Ramos (cell line): ENCODE measurements around the gene RNPS1.

Experiments used
- in situ Hi-C: fragments of 300-500 bp; cut with MboI; formaldehyde crosslinking; loops from one replicate; pipeline ENCODE4 v1.14.3; 2022; ENCODE audit warnings: low sequenced_read_pairs; ENCODE audit not compliant: unreplicated experiment

RNPS1 gene

GRCh38 chr16:2216330-2216729 is 51.6 kb downstream of the RNPS1 start:
- in situ Hi-C loops: no loop called here

GRCh38 chr16:2214719-2214968 is 53.3 kb downstream of the RNPS1 start, which contains the start of gene PGP:
TSS of gene PGP (minus strand) at chr16:2214840. CDS start at chr16:2214777, 63 bp downstream.
- in situ Hi-C loops: no loop called here

DNA sequence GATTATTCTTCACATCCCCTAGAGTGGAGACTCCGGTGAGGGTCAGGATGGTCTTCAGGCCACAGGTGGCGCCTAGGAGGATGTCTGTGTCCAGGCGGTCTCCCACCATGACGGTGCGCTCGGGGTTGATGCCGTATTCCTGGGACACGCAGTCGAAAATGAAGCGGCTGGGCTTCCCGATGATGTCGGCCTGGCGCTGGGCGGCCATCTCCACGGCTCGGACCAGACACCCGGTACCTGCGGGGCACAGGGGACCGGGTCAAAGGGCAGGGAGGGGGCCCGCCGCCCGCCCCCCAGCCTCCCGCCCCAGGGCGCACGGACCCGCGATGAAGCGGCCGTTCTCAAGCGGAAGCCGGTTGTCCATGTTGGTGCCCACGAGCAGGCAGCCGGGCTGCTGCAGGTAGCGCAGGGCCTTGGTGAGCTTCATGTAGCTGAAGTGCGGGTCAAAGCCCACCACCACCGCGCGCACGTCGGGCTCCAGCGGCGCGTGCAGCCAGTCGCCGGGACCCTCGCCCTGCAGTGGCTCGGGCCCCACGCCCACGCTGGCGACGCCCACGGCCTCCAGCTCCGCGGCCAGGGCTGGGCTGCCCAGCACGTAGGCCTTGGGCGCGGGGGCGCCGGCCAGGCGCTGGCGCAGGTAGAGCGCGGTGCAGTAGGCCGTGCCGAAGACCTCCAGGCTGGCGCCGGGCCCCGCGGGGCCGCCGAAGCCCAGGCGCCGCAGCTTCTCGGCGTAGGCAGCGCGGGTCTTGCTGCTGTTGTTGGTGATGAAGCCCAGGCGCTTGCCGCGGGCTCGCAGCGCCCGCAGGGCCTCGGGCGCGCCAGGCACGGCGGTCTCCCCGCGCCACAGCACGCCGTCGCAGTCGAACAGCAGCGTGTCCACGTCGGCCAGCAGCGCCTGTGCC is 53.9 kb downstream of the RNPS1 start:
- in situ Hi-C loops: no loop called here

GRCh38 chr16:2212362-2213324 is 55.3 kb downstream of the RNPS1 start:
- in situ Hi-C loops: no loop called here

GRCh38 chr16:2211923-2212347 is 56.0 kb downstream of the RNPS1 start:
- in situ Hi-C loops: no loop called here

DNA sequence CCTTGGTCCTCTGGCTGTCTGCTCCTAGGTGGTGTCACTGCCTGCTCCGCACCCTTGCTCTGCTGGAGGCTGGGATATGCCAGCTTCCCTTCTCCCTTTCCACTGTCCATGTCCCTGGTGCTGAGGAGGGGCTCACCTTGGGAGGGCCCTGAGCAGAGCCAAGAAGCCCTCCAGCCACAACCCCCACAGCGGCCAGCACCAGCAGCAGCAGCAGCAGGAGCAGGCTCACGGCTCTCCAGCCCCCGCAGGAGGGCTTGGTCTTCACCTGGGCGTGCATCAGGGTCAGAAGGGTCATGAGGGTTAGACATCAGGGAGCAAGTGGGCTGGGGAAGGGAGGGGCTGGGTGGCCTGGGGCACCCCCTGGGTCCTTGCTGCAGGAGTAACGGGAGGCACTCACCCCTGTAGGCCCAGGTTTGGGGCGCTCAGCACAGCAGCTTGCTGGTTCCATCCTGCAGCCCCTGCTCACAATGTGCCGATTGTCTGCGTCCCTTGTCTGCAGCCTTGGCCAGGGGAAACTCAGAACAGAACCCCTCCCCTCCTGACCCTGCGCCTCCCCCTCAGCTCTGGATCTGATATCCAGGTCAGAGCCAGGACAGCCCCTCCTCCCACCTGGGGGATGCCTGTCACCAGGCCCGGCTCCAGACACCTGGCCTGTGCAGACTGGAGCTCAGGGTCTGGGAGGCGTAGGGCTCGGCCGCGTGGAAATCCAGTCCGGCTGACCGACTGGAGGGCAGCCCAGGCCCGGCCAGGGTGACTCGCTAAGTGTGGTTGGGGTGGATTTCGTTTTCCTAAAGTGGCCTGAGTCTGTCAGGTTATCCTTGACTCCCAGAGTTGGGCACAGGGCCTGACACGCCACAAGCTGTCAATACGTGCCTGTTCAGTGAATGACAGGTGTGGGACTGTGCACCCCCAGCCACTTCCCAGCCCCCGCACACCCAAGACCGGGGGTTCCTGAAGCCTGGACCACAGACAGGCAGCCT is 57.2 kb downstream of the RNPS1 start, which contains the start of gene BRICD5:
Gene BRICD5 (minus strand): TSS at position 478 of the 980 bp plus-strand sequence. CDS start 30 bp downstream, at position 448.
- in situ Hi-C loops: no loop called here

GRCh38 chr16:2210009-2210332 is 58.0 kb downstream of the RNPS1 start:
- in situ Hi-C loops: no loop called here

DNA sequence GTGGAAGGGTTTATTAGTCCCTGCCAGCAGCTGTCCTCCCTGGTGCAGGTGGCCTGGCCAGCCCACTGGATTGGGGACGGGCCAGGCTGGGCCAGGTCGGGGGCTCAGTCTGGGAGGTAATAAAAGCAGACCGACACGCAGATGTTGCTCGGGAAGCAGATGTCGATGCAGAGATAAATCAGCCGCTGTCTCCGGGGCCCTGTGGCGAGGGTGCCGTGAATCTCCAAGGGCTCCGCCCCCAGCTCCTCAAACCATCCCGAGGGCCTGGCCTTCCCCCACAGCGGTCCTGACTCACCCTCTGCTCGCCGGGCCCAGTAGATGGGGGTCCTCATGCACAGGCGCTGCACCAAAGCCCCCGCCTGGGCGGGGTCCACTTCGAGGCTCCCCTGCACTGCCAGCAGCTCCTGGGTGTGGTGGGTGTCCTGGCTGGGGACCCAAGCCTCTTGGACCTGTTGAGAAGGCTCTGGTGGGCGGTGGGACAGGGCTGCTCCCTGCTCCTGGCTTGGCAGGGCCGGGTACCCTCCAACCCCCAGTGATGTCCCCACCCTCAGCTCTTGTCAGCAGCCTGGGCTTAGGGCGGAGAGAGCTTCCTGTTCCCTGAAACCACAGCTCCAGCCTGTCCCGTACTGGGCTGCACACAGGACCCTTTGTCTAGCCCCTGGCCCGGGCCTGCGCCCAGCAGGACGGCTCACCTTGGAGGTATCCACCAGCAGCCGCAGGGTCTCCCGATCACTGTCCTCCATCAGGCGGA is 58.5 kb downstream of the RNPS1 start:
- in situ Hi-C loops: no loop called here

- in situ Hi-C loops: no loop called here
Measured at GRCh38 chr16:2208772-2209171, 59.2 kb downstream of the RNPS1 start.

DNA sequence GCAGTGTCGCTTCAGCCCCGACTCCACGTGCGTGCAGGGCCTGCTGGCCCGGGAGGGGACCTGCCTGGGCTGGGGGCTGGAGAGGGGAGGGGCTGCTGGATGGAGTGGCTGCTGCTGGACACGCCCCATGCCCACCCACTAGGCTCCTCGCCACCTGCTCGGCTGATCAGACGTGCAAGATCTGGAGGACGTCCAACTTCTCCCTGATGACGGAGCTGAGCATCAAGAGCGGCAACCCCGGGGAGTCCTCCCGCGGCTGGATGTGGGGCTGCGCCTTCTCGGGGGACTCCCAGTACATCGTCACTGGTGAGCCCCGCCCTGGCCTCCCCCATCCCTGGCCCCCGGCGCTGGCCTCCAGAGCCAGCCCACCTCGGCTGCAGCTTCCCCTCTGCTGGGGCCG is 59.6 kb downstream of the RNPS1 start:
- in situ Hi-C loops: no loop called here

DNA sequence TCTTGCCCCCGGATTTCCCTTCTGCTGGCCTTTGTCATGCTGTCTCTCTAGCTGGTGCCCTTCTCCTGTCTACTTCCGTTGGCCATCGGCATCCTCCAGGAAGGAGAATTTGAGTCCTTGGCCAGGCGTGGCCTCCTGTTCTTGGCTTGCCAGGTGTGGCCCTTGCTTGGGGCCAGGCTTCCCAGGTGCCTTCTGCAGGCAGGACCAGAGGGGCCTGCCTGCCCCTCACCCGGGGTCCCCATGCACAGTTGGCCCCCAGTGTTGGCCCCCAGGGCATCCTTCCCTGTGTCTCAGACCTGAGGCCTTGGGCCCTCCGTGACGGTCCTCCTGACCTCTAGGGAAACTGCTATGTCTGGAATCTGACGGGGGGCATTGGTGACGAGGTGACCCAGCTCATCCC is 60.1 kb downstream of the RNPS1 start:
- in situ Hi-C loops: no loop called here

DNA sequence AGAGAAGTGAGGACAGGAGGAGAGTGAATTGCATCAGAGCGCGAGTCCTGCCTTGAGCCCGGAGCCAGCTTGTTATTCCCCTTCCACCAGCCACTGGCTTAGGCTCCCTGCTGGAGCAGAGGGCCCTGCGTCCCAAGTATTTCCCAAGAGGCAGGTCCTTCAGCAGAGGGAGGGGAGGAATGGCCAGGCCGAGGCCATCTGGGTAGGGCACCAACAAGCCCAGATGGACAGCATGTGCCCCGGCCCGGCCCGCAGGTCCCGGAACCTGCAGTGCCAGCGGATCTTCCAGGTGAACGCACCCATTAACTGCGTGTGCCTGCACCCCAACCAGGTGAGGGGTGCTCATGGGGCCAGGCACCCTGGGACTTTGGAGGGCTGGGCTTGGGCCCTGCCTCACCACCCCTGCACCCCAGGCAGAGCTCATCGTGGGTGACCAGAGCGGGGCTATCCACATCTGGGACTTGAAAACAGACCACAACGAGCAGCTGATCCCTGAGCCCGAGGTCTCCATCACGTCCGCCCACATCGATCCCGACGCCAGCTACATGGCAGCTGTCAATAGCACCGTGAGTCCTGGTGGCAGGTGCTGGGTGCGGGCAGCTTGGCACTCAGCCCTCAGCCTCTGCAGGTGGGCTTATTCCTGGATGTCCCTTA is 61.0 kb downstream of the RNPS1 start:
- in situ Hi-C loops: no loop called here

DNA sequence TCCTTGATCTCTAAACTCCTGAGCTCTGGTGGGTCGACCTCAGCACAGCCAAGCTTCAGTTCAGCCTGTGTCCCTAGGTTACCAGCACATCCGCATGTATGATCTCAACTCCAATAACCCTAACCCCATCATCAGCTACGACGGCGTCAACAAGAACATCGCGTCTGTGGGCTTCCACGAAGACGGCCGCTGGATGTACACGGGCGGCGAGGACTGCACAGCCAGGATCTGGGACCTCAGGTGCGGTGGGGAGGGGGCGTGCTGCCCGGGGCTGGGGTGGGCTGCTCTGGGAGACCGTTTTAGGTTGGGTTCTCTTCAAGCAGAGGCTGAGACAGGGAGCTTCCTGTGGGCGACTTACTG is 61.5 kb downstream of the RNPS1 start:
- in situ Hi-C loops: no loop called here

DNA sequence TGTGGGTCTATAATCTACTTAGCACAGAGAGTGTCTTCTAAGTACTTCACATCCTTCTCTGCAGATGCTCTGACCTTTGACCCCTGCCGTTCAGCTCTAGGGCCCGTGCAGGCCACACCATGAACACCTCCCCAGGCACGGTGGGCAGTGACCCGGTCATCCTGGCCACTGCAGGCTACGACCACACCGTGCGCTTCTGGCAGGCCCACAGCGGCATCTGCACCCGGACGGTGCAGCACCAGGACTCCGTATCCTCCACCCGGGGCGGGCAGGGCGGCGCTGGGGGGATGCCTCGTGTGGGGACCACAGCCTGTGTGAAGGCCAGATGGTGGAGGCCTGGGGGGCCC is 62.0 kb downstream of the RNPS1 start:
- in situ Hi-C loops: no loop called here

GRCh38 chr16:2205104-2205966 is 62.6 kb downstream of the RNPS1 start, which contains the start of gene MLST8:
TSS of gene MLST8 (plus strand) at chr16:2205454. CDS start at chr16:2206086, 632 bp downstream.
- in situ Hi-C loops: no loop called here

DNA sequence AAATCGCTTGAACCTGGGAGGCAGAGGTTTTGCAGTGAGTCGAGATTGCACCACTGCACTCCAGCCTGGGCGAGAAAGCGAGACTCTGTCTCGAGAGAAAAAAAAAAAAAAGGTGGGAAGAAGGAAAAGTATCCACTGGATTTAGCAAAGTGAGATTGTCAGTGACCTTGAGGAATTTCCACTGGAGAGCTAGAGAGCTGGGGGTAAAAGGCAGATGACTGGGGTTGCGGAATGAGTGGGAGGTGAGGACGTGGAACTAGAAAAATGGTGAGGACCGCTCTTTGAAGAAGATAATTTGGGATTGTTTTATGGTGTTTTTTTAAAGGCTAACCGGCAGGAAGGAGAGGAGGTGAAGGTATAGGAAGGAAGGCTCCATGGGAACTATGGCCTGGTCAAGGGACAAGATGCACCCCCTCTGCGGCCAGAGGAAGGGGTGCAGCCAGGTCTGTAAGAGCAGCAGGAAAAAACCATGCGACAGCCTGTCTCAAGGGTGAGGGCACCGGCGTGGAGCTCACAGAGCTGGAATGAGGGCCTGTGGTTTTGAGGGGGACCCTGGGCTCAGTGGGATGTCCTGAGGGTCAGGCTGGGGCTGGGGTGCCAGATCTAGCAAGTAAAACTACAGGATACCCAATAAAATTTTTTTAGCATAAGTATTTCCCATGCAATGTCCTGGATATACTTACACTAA is 63.4 kb downstream of the RNPS1 start:
- in situ Hi-C loops: no loop called here
